ENCODE measurements around the gene OMP. TPM values are rescaled to one million over a fixed set of nuclear protein-coding genes. Genes with fewer than 3 reads are reported as not detected.
A peak's percentile ranks its signal among the peaks of the same experiment; 100 is the strongest.

OMP gene
- total RNA-seq, 2 experiments from 2014 or later = not detected

GRCh38 chr11:77071077-77071476, 31.6 kb upstream of the OMP start:
- H3K27me3 Mint-ChIP-seq = no peaks in the 10 kb centered on the region
- H3K27ac Mint-ChIP-seq = no peak overlapping the region
- intact Hi-C loops (cut with micrococcal nuclease) = no loop called here
- peaks cover 11% of the 10 kb centered on the region for H3K4me1 Mint-ChIP-seq (ENCODE audit: low read depth)
- ChIA-PET POLR2A (no interaction called here), CTCF (interaction anchor here (0.7 to 1.5 kb wide), 2 partner anchors 20 to 23 kb away, joined by 3 read pairs; no protein-coding TSS in a partner anchor)
- no peaks in the 10 kb centered on the region for H3K9me3 Mint-ChIP-seq
- H3K4me3 Mint-ChIP-seq = no peak overlapping the region
- H3K36me3 Mint-ChIP-seq = no peaks in the 10 kb centered on the region
- no peak for DNase-seq

DNA sequence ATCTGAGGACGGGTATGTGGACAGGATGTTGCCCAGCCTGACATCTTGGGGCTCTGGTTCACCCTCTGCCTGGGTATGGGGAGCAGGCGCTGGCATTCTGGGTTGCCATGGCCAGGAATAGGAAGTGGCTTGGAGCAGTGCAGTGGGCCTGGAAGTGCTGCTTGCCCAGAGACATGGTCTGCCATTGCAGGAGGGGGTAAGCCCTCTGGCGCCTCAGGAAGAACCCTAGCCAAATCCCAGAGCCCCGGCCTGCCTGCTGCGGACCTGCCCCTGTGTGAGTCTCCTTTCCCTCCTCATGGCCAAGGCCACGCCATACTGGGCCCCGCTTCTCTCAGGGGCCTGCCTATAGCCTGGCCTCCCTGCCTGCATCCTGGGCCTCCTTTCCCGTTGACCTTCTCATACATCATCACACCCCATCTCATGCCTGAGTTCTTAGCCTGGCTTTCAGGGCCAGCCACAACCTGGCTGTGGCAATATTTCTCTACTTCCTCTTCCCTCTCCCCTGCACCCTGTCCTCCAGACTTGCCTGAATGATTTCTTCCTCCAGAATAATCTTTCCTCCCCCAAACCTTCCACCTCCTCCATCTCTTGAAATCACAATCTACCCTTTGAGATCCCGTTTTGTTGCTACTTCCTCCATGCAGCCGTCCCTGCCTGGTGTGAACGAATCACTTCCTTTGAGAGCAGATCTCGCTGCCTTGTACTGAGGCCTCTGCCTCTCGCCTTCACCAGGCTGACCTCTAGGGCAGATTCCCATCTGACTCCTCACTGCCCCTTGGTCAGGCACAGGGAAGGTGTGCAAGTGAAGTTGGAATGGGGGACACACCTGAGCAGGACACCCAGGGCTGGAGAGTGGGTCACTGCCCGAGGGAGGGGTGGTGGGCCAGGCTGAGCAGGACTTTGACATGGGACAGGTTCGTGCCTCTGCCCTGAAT, 30.7 kb upstream of the OMP start:
- Mint-ChIP-seq H3K27me3 (no peaks in the 10 kb centered on the region), H3K27ac (peak overlapping the region; percentile 29), H3K4me1 (ENCODE audit: low read depth) (peaks cover 11% of the 10 kb centered on the region), H3K36me3 (no peaks in the 10 kb centered on the region), H3K9me3 (no peaks in the 10 kb centered on the region), H3K4me3 (no peak overlapping the region)
- intact Hi-C loops (cut with micrococcal nuclease) = no loop called here
- ChIA-PET CTCF (interaction anchor here (2.0 kb wide), 1 partner anchor 19 kb away, joined by 5 read pairs; no protein-coding TSS in a partner anchor), POLR2A (no interaction called here)
- no peak for DNase-seq

GRCh38 chr11:77072851-77073327, 29.8 kb upstream of the OMP start:
- Mint-ChIP-seq H3K36me3 (no peaks in the 10 kb centered on the region), H3K27me3 (no peaks in the 10 kb centered on the region), H3K9me3 (no peaks in the 10 kb centered on the region), H3K4me3 (no peak overlapping the region), H3K4me1 (ENCODE audit: low read depth) (peaks cover 11% of the 10 kb centered on the region), H3K27ac (no peak overlapping the region)
- ChIA-PET POLR2A (no interaction called here), CTCF (interaction anchor here (2.0 kb wide), 1 partner anchor 18 kb away, joined by 5 read pairs; no protein-coding TSS in a partner anchor)
- DNase-seq = peak; percentile 52
- intact Hi-C loops (cut with micrococcal nuclease) = no loop called here

- Mint-ChIP-seq H3K4me1 (ENCODE audit: low read depth) (peaks cover 11% of the 10 kb centered on the region), H3K9me3 (peaks cover 2% of the 10 kb centered on the region), H3K27me3 (no peaks in the 10 kb centered on the region), H3K4me3 (no peak overlapping the region), H3K36me3 (no peaks in the 10 kb centered on the region), H3K27ac (no peak overlapping the region)
- intact Hi-C loops (cut with micrococcal nuclease) = no loop called here
- DNase-seq = no peak
- POLR2A ChIA-PET = no interaction called here
- CTCF ChIA-PET = interaction anchor here (2.0 kb wide), 1 partner anchor 18 kb away, joined by 5 read pairs; no protein-coding TSS in a partner anchor
These were observed 29.2 kb upstream of the OMP start for GRCh38 chr11:77073328-77074001.

GRCh38 chr11:77074205-77074604, 28.4 kb upstream of the OMP start:
- no peak overlapping the region for H3K4me3 Mint-ChIP-seq
- intact Hi-C loops (cut with micrococcal nuclease) = no loop called here
- no peak overlapping the region for H3K27ac Mint-ChIP-seq
- DNase-seq = no peak
- no peaks in the 10 kb centered on the region for H3K36me3 Mint-ChIP-seq
- ChIA-PET CTCF (interaction anchor here (2.0 kb wide), 1 partner anchor 17 kb away, joined by 5 read pairs; no protein-coding TSS in a partner anchor), POLR2A (no interaction called here)
- H3K4me1 Mint-ChIP-seq (ENCODE audit: low read depth) = peaks cover 11% of the 10 kb centered on the region
- peaks cover 4% of the 10 kb centered on the region for H3K9me3 Mint-ChIP-seq
- no peaks in the 10 kb centered on the region for H3K27me3 Mint-ChIP-seq

- Mint-ChIP-seq H3K27ac (no peak overlapping the region), H3K4me1 (ENCODE audit: low read depth) (peaks cover 11% of the 10 kb centered on the region), H3K36me3 (no peaks in the 10 kb centered on the region), H3K9me3 (peaks cover 4% of the 10 kb centered on the region), H3K4me3 (no peak overlapping the region), H3K27me3 (no peaks in the 10 kb centered on the region)
- intact Hi-C loops (cut with micrococcal nuclease) = no loop called here
- DNase-seq = no peak
- CTCF ChIA-PET = interaction anchor here (1.1 kb wide), 1 partner anchor 27 kb away, joined by 3 read pairs; no protein-coding TSS in a partner anchor
- POLR2A ChIA-PET = no interaction called here
These were observed 27.9 kb upstream of the OMP start for GRCh38 chr11:77074626-77075221.

- CTCF ChIA-PET = interaction anchor here (1.0 to 1.1 kb wide), 2 partner anchors 16 to 28 kb away, joined by 3 read pairs; no protein-coding TSS in a partner anchor
- DNase-seq = no peak
These were observed 27.2 kb upstream of the OMP start for GRCh38 chr11:77075425-77075905.

GRCh38 chr11:77079666-77080065, 23.0 kb upstream of the OMP start:
- no peaks in the 10 kb centered on the region for H3K36me3 Mint-ChIP-seq
- DNase-seq = no peak
- H3K27ac Mint-ChIP-seq = no peak overlapping the region
- peaks cover 7% of the 10 kb centered on the region for H3K4me1 Mint-ChIP-seq (ENCODE audit: low read depth)
- H3K9me3 Mint-ChIP-seq = peaks cover 4% of the 10 kb centered on the region
- intact Hi-C loops (cut with micrococcal nuclease) = no loop called here
- ChIA-PET CTCF (interaction anchor here (0.6 to 1.5 kb wide), 2 partner anchors 160 to 491 kb away, joined by 3 to 4 read pairs; no protein-coding TSS in a partner anchor), POLR2A (no interaction called here)
- H3K27me3 Mint-ChIP-seq = no peaks in the 10 kb centered on the region
- H3K4me3 Mint-ChIP-seq = no peak overlapping the region

More at GRCh38 chr11:77075425-77075905, 27.2 kb upstream of the OMP start:
- Mint-ChIP-seq H3K27ac (no peak overlapping the region), H3K4me3 (no peak overlapping the region), H3K4me1 (ENCODE audit: low read depth) (peaks cover 11% of the 10 kb centered on the region), H3K9me3 (peaks cover 4% of the 10 kb centered on the region), H3K36me3 (no peaks in the 10 kb centered on the region), H3K27me3 (no peaks in the 10 kb centered on the region)
- intact Hi-C loops (cut with micrococcal nuclease) = no loop called here
- POLR2A ChIA-PET = no interaction called here

DNA sequence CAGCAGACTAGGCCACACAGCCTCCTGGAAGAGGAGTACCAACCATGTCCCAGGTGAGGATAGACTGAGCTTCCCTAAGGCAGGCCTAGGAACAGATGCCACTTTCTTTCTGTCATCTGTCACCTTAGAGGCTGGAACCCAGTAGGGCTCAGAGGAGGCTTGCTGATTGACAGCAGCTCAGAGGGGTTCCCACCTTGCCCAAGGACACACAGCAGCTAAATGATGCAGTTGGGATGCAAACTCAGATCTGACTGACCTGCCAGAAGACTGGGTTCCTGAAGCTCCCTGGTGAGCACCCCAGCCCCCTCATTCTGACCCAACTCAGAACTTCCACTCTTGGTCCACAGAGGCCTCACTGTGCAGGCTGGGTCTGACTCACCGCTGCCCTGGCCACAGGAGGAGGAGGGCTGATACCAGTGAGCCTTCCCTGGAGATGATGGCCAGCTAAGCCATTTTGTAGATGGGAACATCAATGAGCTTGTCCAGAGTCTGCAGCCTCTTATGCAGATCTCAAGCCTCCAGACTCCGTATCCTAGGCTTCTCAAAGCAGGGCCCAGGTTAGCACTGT, 21.9 kb upstream of the OMP start:
- no peak for DNase-seq
- POLR2A ChIA-PET = no interaction called here
- Mint-ChIP-seq H3K27ac (no peak overlapping the region), H3K4me1 (ENCODE audit: low read depth) (peaks cover 7% of the 10 kb centered on the region), H3K4me3 (no peak overlapping the region), H3K9me3 (peaks cover 4% of the 10 kb centered on the region), H3K36me3 (no peaks in the 10 kb centered on the region), H3K27me3 (no peaks in the 10 kb centered on the region)
- CTCF ChIA-PET = interaction anchor here (1.5 kb wide), 1 partner anchor 161 kb away, joined by 4 read pairs; no protein-coding TSS in a partner anchor
- intact Hi-C loops (cut with micrococcal nuclease) = no loop called here

- DNase-seq = no peak
- Mint-ChIP-seq H3K4me3 (no peak overlapping the region), H3K9me3 (peaks cover 4% of the 10 kb centered on the region), H3K4me1 (ENCODE audit: low read depth) (peaks cover 7% of the 10 kb centered on the region), H3K36me3 (no peaks in the 10 kb centered on the region), H3K27me3 (no peaks in the 10 kb centered on the region), H3K27ac (no peak overlapping the region)
- CTCF ChIA-PET = interaction anchor here (1.5 to 2.4 kb wide), 2 partner anchors 10 to 162 kb away, joined by 4 to 23 read pairs; no protein-coding TSS in a partner anchor
- POLR2A ChIA-PET = no interaction called here
- intact Hi-C loops (cut with micrococcal nuclease) = no loop called here
These were observed 21.2 kb upstream of the OMP start for GRCh38 chr11:77081381-77081851.
